NCI-H2227 treated with DMSO at 0.1 percent for 48 hours (cell line): ENCODE data around the gene SYNDIG1L.

Source experiments
- DNase-seq: peaks from one replicate; lab custom pipeline; 2025; lab: John Stamatoyannopoulos, UW

SYNDIG1L gene

GRCh38 chr14:74358176-74358829, 67.7 kb downstream of the SYNDIG1L start:
- no peak for DNase-seq

- DNase-seq = no peak
Measured at GRCh38 chr14:74357585-74357984, 68.4 kb downstream of the SYNDIG1L start.

- DNase-seq = no peak
Measured at GRCh38 chr14:74356892-74357575, 69.0 kb downstream of the SYNDIG1L start.
